Loucy (cell line): Measurements from ENCODE around the gene INSIG2.

Experiments
- H2AFZ ChIP-seq: fragments of 200-600 bp; sonication (generic); 2 replicates; pipeline ENCODE4 v1.6.0; 2016; ENCODE audit warnings: antibody characterized with exemption, mild to moderate bottlenecking, low read length, moderate library complexity
- H3F3A ChIP-seq: fragments of 200-600 bp; 2 replicates; pipeline ENCODE4 v1.6.0; 2016; ENCODE audit warnings: antibody characterized with exemption, low read depth, mild to moderate bottlenecking
- H3K27me3 ChIP-seq: fragments of 200-600 bp; sonication (generic); 2 replicates; pipeline ENCODE4 v1.6.1; 2014; ENCODE audit warnings: low read length, mild to moderate bottlenecking; ENCODE audit not compliant: insufficient read depth, poor library complexity, severe bottlenecking
- H3K36me3 ChIP-seq: fragments of 200-600 bp; sonication (generic); 2 replicates; pipeline ENCODE4 v1.6.1; 2016; ENCODE audit warnings: low read length; ENCODE audit not compliant: insufficient read depth
- H3K4me1 ChIP-seq: fragments of 200-600 bp; sonication (generic); 2 replicates; pipeline ENCODE4 v1.5.1; 2014; ENCODE audit warnings: low read length, mild to moderate bottlenecking; ENCODE audit not compliant: insufficient read depth, poor library complexity, severe bottlenecking
- H3K4me2 ChIP-seq: fragments of 200-600 bp; sonication (generic); 2 replicates; pipeline ENCODE4 v1.6.0; 2014; ENCODE audit warnings: antibody characterized with exemption, low read length, low read depth, mild to moderate bottlenecking; ENCODE audit not compliant: poor library complexity, severe bottlenecking
- H3K4me3 ChIP-seq: fragments of 200-600 bp; sonication (generic); 2 replicates; pipeline ENCODE4 v1.5.1; 2014; ENCODE audit warnings: low read length, mild to moderate bottlenecking, mixed read lengths; ENCODE audit not compliant: poor library complexity, severe bottlenecking
- H3K79me2 ChIP-seq: fragments of 200-600 bp; sonication (generic); 2 replicates; pipeline ENCODE4 v1.6.1; 2014; ENCODE audit warnings: low read length; ENCODE audit not compliant: insufficient read depth
- H3K9ac ChIP-seq: fragments of 200-600 bp; sonication (generic); 2 replicates; pipeline ENCODE4 v1.6.0; 2014; ENCODE audit warnings: mild to moderate bottlenecking, low read depth, low read length, moderate library complexity; ENCODE audit not compliant: poor library complexity, severe bottlenecking
- H3K9me2 ChIP-seq: fragments of 200-600 bp; sonication (generic); replicated peaks from 2 replicates; pipeline ENCODE4 v1.6.1; 2016; ENCODE audit warnings: low read depth, low read length, mixed read lengths
- H3K9me3 ChIP-seq: fragments of 200-600 bp; sonication (generic); 2 replicates; pipeline ENCODE4 v1.6.1; 2014; ENCODE audit warnings: mild to moderate bottlenecking, antibody characterized with exemption, low read length, low read depth; ENCODE audit not compliant: insufficient read depth
- H4K20me1 ChIP-seq: fragments of 200-600 bp; sonication (generic); 2 replicates; pipeline ENCODE4 v1.6.0; 2014; ENCODE audit warnings: antibody characterized with exemption, low read length, mild to moderate bottlenecking; ENCODE audit not compliant: insufficient read depth, poor library complexity, severe bottlenecking
- EZH2phosphoT487 ChIP-seq: fragments of 200-600 bp; IDR thresholded peaks from 2 replicates; pipeline ENCODE4 v1.6.1; 2018; ENCODE audit warnings: antibody characterized with exemption, mild to moderate bottlenecking, moderate library complexity, borderline replicate concordance
- TF ChIP-seq, protein P1 (sequence below): fragments of 200-600 bp; sonication (generic); conservative IDR thresholded peaks from 2 replicates; pipeline ENCODE4 v1.5.1; 2014; ENCODE audit warnings: mild to moderate bottlenecking, antibody characterized with exemption, low read length

Gene INSIG2

DNA sequence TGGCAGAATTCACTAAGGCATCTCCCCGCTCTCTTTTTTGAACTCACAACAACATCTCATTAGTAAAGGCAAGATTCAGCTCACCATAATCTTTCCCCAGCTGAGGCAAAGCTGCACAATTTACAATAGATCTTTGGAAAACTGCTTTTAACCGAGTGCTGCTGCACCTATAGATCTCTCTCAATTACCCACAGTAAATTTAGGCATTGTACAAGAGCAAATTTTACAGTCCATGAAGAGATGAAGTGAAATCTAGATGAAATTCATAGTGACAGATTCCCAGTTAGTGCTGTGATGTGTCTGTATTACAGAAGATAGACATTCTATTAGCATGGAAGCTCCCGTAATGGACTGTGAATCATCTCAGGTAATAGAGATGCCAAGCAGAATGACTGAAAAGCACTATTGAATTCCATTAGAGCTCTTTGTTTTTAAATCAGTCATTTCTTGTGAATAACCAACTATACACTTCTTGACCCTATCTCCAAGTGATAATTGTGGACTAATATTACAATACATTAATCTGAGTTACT, 36.4 kb upstream of the INSIG2 start:
- Histone ChIP-seq H3K9me2 (no peaks in the 10 kb centered on the region), H3K4me2 (no peak overlapping the region), H3K79me2 (no peaks in the 10 kb centered on the region), H3K27me3 (no peaks in the 10 kb centered on the region), H3K9me3 (no peaks in the 10 kb centered on the region), H3K4me3 (no peak overlapping the region), H4K20me1 (no peaks in the 10 kb centered on the region), H3K36me3 (no peaks in the 10 kb centered on the region), H3K9ac (no peak overlapping the region), H3K4me1 (peaks cover 50% of the 10 kb centered on the region), H2AFZ (no peak overlapping the region), H3F3A (peaks cover 3% of the 10 kb centered on the region; the same call in 1 of the 2 replicates)
- TF ChIP-seq, protein P1, sequence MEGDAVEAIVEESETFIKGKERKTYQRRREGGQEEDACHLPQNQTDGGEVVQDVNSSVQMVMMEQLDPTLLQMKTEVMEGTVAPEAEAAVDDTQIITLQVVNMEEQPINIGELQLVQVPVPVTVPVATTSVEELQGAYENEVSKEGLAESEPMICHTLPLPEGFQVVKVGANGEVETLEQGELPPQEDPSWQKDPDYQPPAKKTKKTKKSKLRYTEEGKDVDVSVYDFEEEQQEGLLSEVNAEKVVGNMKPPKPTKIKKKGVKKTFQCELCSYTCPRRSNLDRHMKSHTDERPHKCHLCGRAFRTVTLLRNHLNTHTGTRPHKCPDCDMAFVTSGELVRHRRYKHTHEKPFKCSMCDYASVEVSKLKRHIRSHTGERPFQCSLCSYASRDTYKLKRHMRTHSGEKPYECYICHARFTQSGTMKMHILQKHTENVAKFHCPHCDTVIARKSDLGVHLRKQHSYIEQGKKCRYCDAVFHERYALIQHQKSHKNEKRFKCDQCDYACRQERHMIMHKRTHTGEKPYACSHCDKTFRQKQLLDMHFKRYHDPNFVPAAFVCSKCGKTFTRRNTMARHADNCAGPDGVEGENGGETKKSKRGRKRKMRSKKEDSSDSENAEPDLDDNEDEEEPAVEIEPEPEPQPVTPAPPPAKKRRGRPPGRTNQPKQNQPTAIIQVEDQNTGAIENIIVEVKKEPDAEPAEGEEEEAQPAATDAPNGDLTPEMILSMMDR, result no peak
- no peak for TF ChIP-seq EZH2phosphoT487

DNA sequence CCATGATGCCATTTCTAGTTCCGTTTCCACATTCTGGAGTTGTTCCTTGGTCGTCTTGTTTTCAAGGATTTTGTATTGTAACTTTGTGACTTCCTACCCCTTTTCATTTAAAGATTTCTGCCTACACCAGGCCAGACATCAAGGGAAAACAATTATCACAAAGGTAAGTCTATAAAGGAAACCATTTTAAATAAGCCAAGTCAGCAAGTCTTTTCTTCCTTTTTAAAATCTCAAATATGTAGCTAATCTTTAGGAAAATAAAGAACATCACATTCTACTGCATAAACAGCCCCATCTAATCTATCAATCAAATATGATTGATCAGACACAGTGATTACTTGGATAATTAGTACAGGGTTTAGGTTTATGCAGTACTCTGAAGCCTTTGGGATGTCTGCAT, 35.8 kb upstream of the INSIG2 start:
- no peak overlapping the region for H3K4me3 ChIP-seq

DNA sequence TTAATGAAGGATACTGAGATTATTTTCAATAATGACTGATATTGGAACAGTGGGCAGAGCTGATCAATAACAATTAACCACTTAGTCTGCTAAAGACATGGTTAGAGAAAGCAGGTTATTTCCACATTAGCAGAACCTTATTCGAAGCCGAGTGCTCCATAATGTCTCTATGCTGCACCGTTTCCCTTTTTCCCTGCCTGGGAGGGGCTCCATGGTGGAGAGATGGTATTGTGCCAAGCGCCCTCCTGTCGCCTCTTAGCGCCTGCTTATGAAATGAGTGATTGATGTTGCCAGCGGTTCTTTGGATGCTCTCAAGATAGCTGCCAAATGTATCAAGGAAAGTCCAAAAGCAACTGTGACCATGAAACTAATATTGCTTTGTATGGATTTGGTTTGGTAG, 34.6 kb upstream of the INSIG2 start:
- Histone ChIP-seq H3K36me3 (no peaks in the 10 kb centered on the region), H3K4me3 (no peak overlapping the region), H3F3A (peaks cover 3% of the 10 kb centered on the region; the same call in 1 of the 2 replicates), H3K4me1 (peaks cover 33% of the 10 kb centered on the region), H3K9ac (no peak overlapping the region), H4K20me1 (no peaks in the 10 kb centered on the region), H2AFZ (no peak overlapping the region), H3K4me2 (no peak overlapping the region), H3K27me3 (no peaks in the 10 kb centered on the region), H3K9me3 (no peaks in the 10 kb centered on the region), H3K9me2 (no peaks in the 10 kb centered on the region), H3K79me2 (no peaks in the 10 kb centered on the region)
- TF ChIP-seq, protein P1, result no peak
- no peak for TF ChIP-seq EZH2phosphoT487

More for the DNA sequence above, 35.8 kb upstream of the INSIG2 start:
- Histone ChIP-seq H3K9me3 (no peaks in the 10 kb centered on the region), H3K79me2 (no peaks in the 10 kb centered on the region), H4K20me1 (no peaks in the 10 kb centered on the region), H3K4me2 (no peak overlapping the region), H3K4me1 (peaks cover 45% of the 10 kb centered on the region), H3K9me2 (no peaks in the 10 kb centered on the region), H3K36me3 (no peaks in the 10 kb centered on the region), H3F3A (peaks cover 3% of the 10 kb centered on the region; the same call in 1 of the 2 replicates), H3K9ac (no peak overlapping the region), H2AFZ (no peak overlapping the region), H3K27me3 (no peaks in the 10 kb centered on the region)
- TF ChIP-seq, protein P1, result no peak
- no peak for TF ChIP-seq EZH2phosphoT487
